ENCODE results near the gene HSP90AA1. TPM values are rescaled to one million over a fixed set of nuclear protein-coding genes. Genes with fewer than 3 reads are reported as not detected.

The HSP90AA1 gene
- total and polyA plus RNA-seq, 2 experiments from 2014 or later, result 1,401 to 2,107 TPM

GRCh38 chr14:102117852-102118251 lies 31.0 kb upstream of the HSP90AA1 start:
- H3K4me3 Mint-ChIP-seq, result no peak overlapping the region
- H3K36me3 ChIP-seq (ENCODE audit: insufficient read depth), result no peaks in the 10 kb centered on the region
- H3F3A ChIP-seq (replicated peaks; ENCODE audit: low read depth), result no peaks in the 10 kb centered on the region
- H3K27ac Mint-ChIP-seq, result no peak overlapping the region
- H3K4me1 ChIP-seq (ENCODE audit: insufficient read depth), result peaks cover 7% of the 10 kb centered on the region
- H3K4me1 Mint-ChIP-seq, result peaks cover 5% of the 10 kb centered on the region; the same call in 1 of the 3 replicates
- no peak for TF ChIP-seq CTCF (conservative IDR thresholded peaks at IDR 0.05; ENCODE audit: low read depth in 2 of 2)
- no peak for TF ChIP-seq POLR2AphosphoS5 (IDR thresholded peaks at IDR 0.05; ENCODE audit: low read depth)
- TF ChIP-seq ZNF331 (CRISPR knock-in tag; IDR thresholded peaks at IDR 0.05; ENCODE audit: low read depth), result no peak
- TF ChIP-seq STAT1 (IDR thresholded peaks at IDR 0.05; ENCODE audit: unreplicated experiment), result no peak
- no peak for TF ChIP-seq EZH2 (IDR thresholded peaks at IDR 0.05; ENCODE audit: low read depth, unreplicated experiment)
- no peak for TF ChIP-seq NANOG (IDR thresholded peaks at IDR 0.05; ENCODE audit: borderline replicate concordance)
- TF ChIP-seq ZNF462 (CRISPR knock-in tag; IDR thresholded peaks at IDR 0.05), result no peak
- TF ChIP-seq ZNF114 (CRISPR knock-in tag; IDR thresholded peaks at IDR 0.05), result no peak
- TF ChIP-seq, protein P1, sequence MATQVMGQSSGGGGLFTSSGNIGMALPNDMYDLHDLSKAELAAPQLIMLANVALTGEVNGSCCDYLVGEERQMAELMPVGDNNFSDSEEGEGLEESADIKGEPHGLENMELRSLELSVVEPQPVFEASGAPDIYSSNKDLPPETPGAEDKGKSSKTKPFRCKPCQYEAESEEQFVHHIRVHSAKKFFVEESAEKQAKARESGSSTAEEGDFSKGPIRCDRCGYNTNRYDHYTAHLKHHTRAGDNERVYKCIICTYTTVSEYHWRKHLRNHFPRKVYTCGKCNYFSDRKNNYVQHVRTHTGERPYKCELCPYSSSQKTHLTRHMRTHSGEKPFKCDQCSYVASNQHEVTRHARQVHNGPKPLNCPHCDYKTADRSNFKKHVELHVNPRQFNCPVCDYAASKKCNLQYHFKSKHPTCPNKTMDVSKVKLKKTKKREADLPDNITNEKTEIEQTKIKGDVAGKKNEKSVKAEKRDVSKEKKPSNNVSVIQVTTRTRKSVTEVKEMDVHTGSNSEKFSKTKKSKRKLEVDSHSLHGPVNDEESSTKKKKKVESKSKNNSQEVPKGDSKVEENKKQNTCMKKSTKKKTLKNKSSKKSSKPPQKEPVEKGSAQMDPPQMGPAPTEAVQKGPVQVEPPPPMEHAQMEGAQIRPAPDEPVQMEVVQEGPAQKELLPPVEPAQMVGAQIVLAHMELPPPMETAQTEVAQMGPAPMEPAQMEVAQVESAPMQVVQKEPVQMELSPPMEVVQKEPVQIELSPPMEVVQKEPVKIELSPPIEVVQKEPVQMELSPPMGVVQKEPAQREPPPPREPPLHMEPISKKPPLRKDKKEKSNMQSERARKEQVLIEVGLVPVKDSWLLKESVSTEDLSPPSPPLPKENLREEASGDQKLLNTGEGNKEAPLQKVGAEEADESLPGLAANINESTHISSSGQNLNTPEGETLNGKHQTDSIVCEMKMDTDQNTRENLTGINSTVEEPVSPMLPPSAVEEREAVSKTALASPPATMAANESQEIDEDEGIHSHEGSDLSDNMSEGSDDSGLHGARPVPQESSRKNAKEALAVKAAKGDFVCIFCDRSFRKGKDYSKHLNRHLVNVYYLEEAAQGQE (IDR thresholded peaks at IDR 0.05; ENCODE audit: unreplicated experiment), result no peak
- H3K9me2 ChIP-seq (ENCODE audit: insufficient read depth), result no peaks in the 10 kb centered on the region
- H3K27ac ChIP-seq (ENCODE audit: low read depth), result no peak overlapping the region
- H3K4me2 ChIP-seq, result no peak overlapping the region
- H2AFZ ChIP-seq, result no peak overlapping the region
- H3K4me3 ChIP-seq, result no peak overlapping the region
- ATAC-seq (no peak), DNase-seq (ENCODE audit: low spot score) (no peak)
- H3K27me3 ChIP-seq (ENCODE audit: insufficient read depth), result no peaks in the 10 kb centered on the region
- peaks cover 5% of the 10 kb centered on the region for H3K27me3 Mint-ChIP-seq (ENCODE audit: insufficient read depth, low read depth, poor library complexity)
- peaks cover 27% of the 10 kb centered on the region for H3K36me3 Mint-ChIP-seq (ENCODE audit: low read depth)
- H3K9me3 Mint-ChIP-seq, result peaks cover 28% of the 10 kb centered on the region
- H4K20me1 ChIP-seq (replicated peaks; ENCODE audit: insufficient read depth), result no peaks in the 10 kb centered on the region
- H3K79me2 ChIP-seq (replicated peaks; ENCODE audit: insufficient read depth), result no peaks in the 10 kb centered on the region

All from GM23338 (cell line).